H1 (cell line): Measurements from ENCODE around the gene POLE2. TPM values are rescaled to one million over a fixed set of nuclear protein-coding genes. Genes with fewer than 3 reads are reported as not detected.
"Not testable (repeated sequence)": the region's sequence is repeated elsewhere in the genome, so short reads cannot be mapped to it uniquely, and the experiment has no call there.

Experiments used
- CTCF ChIA-PET: fragments of 300-600 bp; sonication (Branson Sonifier 250); formaldehyde crosslinking; loops from one replicate; lab custom pipeline; 2021; ENCODE audit not compliant: partially characterized antibody; lab: Charles Lee
- POLR2A ChIA-PET: fragments of 300-600 bp; sonication (Branson Sonifier 250); formaldehyde crosslinking; loops from one replicate; lab custom pipeline; 2021; ENCODE audit warnings: inconsistent platforms; ENCODE audit not compliant: partially characterized antibody; lab: Charles Lee
- DNase-seq, 2 experiments: peaks; one replicate each; pipeline versions ENCODE4 v3.0.0 to v3.0.0-alpha.2; 2010 to 2022; ENCODE audit warnings: low spot score in 2 of 2, low read depth in 1 of 2, mixed read lengths in 1 of 2
- FAIRE-seq: peaks from 2 replicates; lab custom pipeline; 2011; peaks lifted over from hg19 to GRCh38; lab: Jason Lieb, UNC
- H2AFZ ChIP-seq: 2 replicates; pipeline ENCODE4 v1.8.1; 2012; ENCODE audit warnings: low read length, inconsistent platforms
- H2AK5ac ChIP-seq: 2 replicates; pipeline ENCODE4 v1.6.1; 2013; ENCODE audit warnings: low read depth, low read length
- H2BK120ac ChIP-seq: replicated peaks from 2 replicates; pipeline ENCODE3; 2013; ENCODE audit warnings: low read depth, low read length, inconsistent platforms
- H2BK12ac ChIP-seq: 2 replicates; pipeline ENCODE4 v1.6.1; 2013; ENCODE audit warnings: low read depth, low read length
- H2BK15ac ChIP-seq: 2 replicates; pipeline ENCODE4 v1.6.1; 2013; ENCODE audit warnings: low read length
- H2BK20ac ChIP-seq: 2 replicates; pipeline ENCODE4 v1.6.1; 2013; ENCODE audit warnings: low read length
- H2BK5ac ChIP-seq: 2 replicates; pipeline ENCODE4 v1.6.1; 2013; ENCODE audit warnings: low read depth, low read length
- H3K14ac ChIP-seq: 2 replicates; pipeline ENCODE4 v1.6.1; 2013; ENCODE audit warnings: inconsistent platforms; ENCODE audit not compliant: insufficient read length
- H3K18ac ChIP-seq: 2 replicates; pipeline ENCODE4 v1.6.1; 2013; ENCODE audit warnings: low read length; ENCODE audit errors: extremely low read depth
- H3K23ac ChIP-seq: 2 replicates; pipeline ENCODE4 v1.6.1; 2013; ENCODE audit warnings: inconsistent platforms; ENCODE audit not compliant: insufficient read length
- H3K23me2 ChIP-seq: 2 replicates; pipeline ENCODE4 v1.6.1; 2013; ENCODE audit warnings: low read depth, low read length
- H3K27ac ChIP-seq: 2 replicates; pipeline ENCODE4 v1.6.1; 2011; ENCODE audit warnings: low read depth, low read length, inconsistent platforms
- H3K27me3 ChIP-seq, 4 experiments: replicated peaks in 1 of 4; 1 replicate in 1 of 4; 2 replicates in 3 of 4; pipeline versions ENCODE4 v1.6.1 to v1.8.1; 2011 to 2013; ENCODE audit warnings: low read length in 3 of 4, mild to moderate bottlenecking in 3 of 4, inconsistent platforms in 2 of 4, mixed read lengths in 2 of 4, moderate library complexity in 1 of 4; ENCODE audit not compliant: control insufficient read depth in 3 of 4, insufficient read depth in 3 of 4; ENCODE audit errors: extremely low read depth in 1 of 4
- H3K36me3 ChIP-seq, 4 experiments: 2 replicates each; pipeline versions ENCODE4 v1.6.1 to v1.8.1; 2011 to 2013; ENCODE audit warnings: mild to moderate bottlenecking in 4 of 4, low read length in 3 of 4, moderate library complexity in 2 of 4, control low read depth in 1 of 4, inconsistent platforms in 1 of 4; ENCODE audit not compliant: insufficient read depth in 4 of 4, control insufficient read depth in 2 of 4
- H3K4ac ChIP-seq: replicated peaks from 2 replicates; pipeline ENCODE3; 2013; ENCODE audit warnings: low read length, low read depth, mixed read lengths, inconsistent platforms; ENCODE audit not compliant: insufficient read length
- H3K4me1 ChIP-seq, 4 experiments: replicated peaks in 1 of 4; 1 replicate in 1 of 4; 2 replicates in 3 of 4; pipeline versions ENCODE4 v1.6.1 to v1.8.1; 2011 to 2013; ENCODE audit warnings: low read length in 3 of 4, inconsistent platforms in 2 of 4, mixed read lengths in 1 of 4; ENCODE audit not compliant: insufficient read depth in 4 of 4, control insufficient read depth in 3 of 4
- H3K4me2 ChIP-seq, 2 experiments: 2 replicates each; pipeline versions ENCODE4 v1.6.1 to v1.8.1; 2011 to 2013; ENCODE audit warnings: low read depth in 2 of 2, low read length in 2 of 2, control low read depth in 1 of 2, inconsistent platforms in 1 of 2, mild to moderate bottlenecking in 1 of 2; ENCODE audit not compliant: insufficient read depth in 1 of 2
- H3K4me3 ChIP-seq, 4 experiments: fragments of 200-600, 300-600 bp in 1 of 4; sonication (generic), shearing (Covaris generic), sonication (Bioruptor Twin) in 1 of 4; 2 replicates each; pipeline versions ENCODE4 v1.5.1 to v1.8.1; 2011 to 2016; ENCODE audit warnings: low read length in 4 of 4, low read depth in 3 of 4, control low read depth in 2 of 4, inconsistent platforms in 2 of 4, mild to moderate bottlenecking in 2 of 4, mixed read lengths in 1 of 4, moderate library complexity in 1 of 4; ENCODE audit not compliant: insufficient read depth in 2 of 4; ENCODE audit errors: extremely low read depth in 1 of 4
- H3K56ac ChIP-seq: replicated peaks from 2 replicates; pipeline ENCODE3; 2013; ENCODE audit warnings: low read depth, mild to moderate bottlenecking, mixed read lengths, low read length, inconsistent platforms; ENCODE audit not compliant: insufficient read length
- H3K79me1 ChIP-seq: 2 replicates; pipeline ENCODE4 v1.6.1; 2013; ENCODE audit warnings: low read depth, low read length, control low read depth
- H3K79me2 ChIP-seq, 2 experiments: 2 replicates each; pipeline versions ENCODE4 v1.6.1 to v1.8.1; 2012 to 2013; ENCODE audit warnings: low read length in 2 of 2, mild to moderate bottlenecking in 2 of 2, inconsistent platforms in 1 of 2; ENCODE audit not compliant: insufficient read depth in 2 of 2, control insufficient read depth in 1 of 2
- H3K9ac ChIP-seq, 4 experiments: replicated peaks in 1 of 4; 1 replicate in 1 of 4; 2 replicates in 3 of 4; pipeline versions ENCODE4 v1.6.1 to v1.8.1; 2011 to 2013; ENCODE audit warnings: low read depth in 3 of 4, low read length in 3 of 4, control low read depth in 2 of 4, mild to moderate bottlenecking in 2 of 4, moderate library complexity in 2 of 4, inconsistent platforms in 1 of 4; ENCODE audit errors: extremely low read depth in 1 of 4
- H3K9me3 ChIP-seq, 2 experiments: 2 replicates each; pipeline versions ENCODE4 v1.6.1 to v1.8.1; 2012 to 2013; ENCODE audit warnings: mild to moderate bottlenecking in 2 of 2, moderate library complexity in 2 of 2, control low read depth in 1 of 2, inconsistent platforms in 1 of 2, low read depth in 1 of 2, low read length in 1 of 2, mixed read lengths in 1 of 2; ENCODE audit not compliant: insufficient read depth in 2 of 2
- H4K20me1 ChIP-seq, 2 experiments: replicated peaks in 1 of 2; 2 replicates each; pipeline versions ENCODE3 to v1.8.1; 2011 to 2013; ENCODE audit warnings: inconsistent platforms in 2 of 2, low read length in 2 of 2, mild to moderate bottlenecking in 1 of 2; ENCODE audit not compliant: insufficient read depth in 2 of 2, control insufficient read depth in 1 of 2
- H4K5ac ChIP-seq: 2 replicates; pipeline ENCODE4 v1.6.1; 2013; ENCODE audit warnings: low read length, low read depth, mixed read lengths, inconsistent platforms; ENCODE audit not compliant: insufficient read length
- H4K8ac ChIP-seq: 2 replicates; pipeline ENCODE4 v1.8.0; 2013; ENCODE audit warnings: mild to moderate bottlenecking, moderate library complexity, low read length, inconsistent platforms; ENCODE audit not compliant: insufficient read depth; ENCODE audit errors: extremely low read depth
- H4K91ac ChIP-seq: replicated peaks from 2 replicates; pipeline ENCODE3; 2013; ENCODE audit warnings: low read length, mixed read lengths, inconsistent platforms; ENCODE audit not compliant: insufficient read length
- HDAC6 ChIP-seq: IDR thresholded peaks from one replicate; pipeline ENCODE4 v1.7.1; 2012; ENCODE audit warnings: low read depth, mild to moderate bottlenecking, inconsistent platforms, low read length, moderate library complexity
- POLR2A ChIP-seq, 2 experiments: IDR thresholded peaks; 1 replicate in 1 of 2; 2 replicates in 1 of 2; pipeline ENCODE4 v1.6.1; 2011; ENCODE audit warnings: low read depth in 2 of 2, low read length in 2 of 2, mild to moderate bottlenecking in 2 of 2; ENCODE audit errors: control extremely low read depth in 1 of 2
- POLR2AphosphoS5 ChIP-seq: IDR thresholded peaks from 2 replicates; pipeline ENCODE4 v1.6.1; 2011; ENCODE audit warnings: low read depth, low read length
- RXRA ChIP-seq: IDR thresholded peaks from 2 replicates; pipeline ENCODE4 v1.6.1; 2011; ENCODE audit warnings: low read depth, mild to moderate bottlenecking, low read length, moderate library complexity; ENCODE audit not compliant: insufficient read depth
- SIN3A ChIP-seq, 2 experiments: IDR thresholded peaks in 1 of 2; conservative IDR thresholded peaks in 1 of 2; 2 replicates each; pipeline ENCODE4 v1.6.1; 2011 to 2012; ENCODE audit warnings: low read length in 2 of 2, improper control_type of control experiment in 1 of 2, low read depth in 1 of 2, mild to moderate bottlenecking in 1 of 2
- TAF1 ChIP-seq: IDR thresholded peaks from 2 replicates; pipeline ENCODE4 v1.6.1; 2011; ENCODE audit warnings: mild to moderate bottlenecking, low read depth, low read length
- TAF7 ChIP-seq: optimal IDR thresholded peaks from 2 replicates; pipeline ENCODE3; 2011; ENCODE audit warnings: low read depth, mild to moderate bottlenecking, inconsistent platforms, low read length, moderate library complexity, borderline replicate concordance
- TCF12 ChIP-seq: IDR thresholded peaks from 2 replicates; pipeline ENCODE4 v1.6.1; 2011; ENCODE audit warnings: low read depth, mild to moderate bottlenecking, low read length
- WGBS, 2 experiments: shearing (Covaris generic) in 1 of 2; methylation state at CpG; one replicate each; pipeline versions ENCODE4 v1.1.6 to v1.1.7; 2013 to 2015; ENCODE audit warnings: low lambda C conversion rate in 2 of 2, mixed read lengths in 2 of 2, inconsistent platforms in 1 of 2, low coverage in 1 of 2, missing lambda C conversion rate in 1 of 2; ENCODE audit not compliant: insufficient replicate concordance in 2 of 2, insufficient coverage in 1 of 2, insufficient read length in 1 of 2; ENCODE audit errors: extremely low coverage in 1 of 2, missing lambda C conversion rate in 1 of 2; 5-methylcytosine and 5-hydroxymethylcytosine counted together
- polyA plus RNA-seq, 7 experiments: library from polyadenylated mRNA; depleted of rRNA in 3 of 7; stranded (reverse) in 5 of 7; unstranded in 2 of 7; fragments of >200 nt in 5 of 7; fragments of 200-250 nt in 2 of 7; gene quantifications; 1 replicate in 5 of 7; 2 replicates in 1 of 7; 4 replicates in 1 of 7; pipeline versions ENCODE4 v1.2.1 to v1.2.3, GENCODE V29; 2011 to 2013; ENCODE audit warnings: missing spikeins in 2 of 7, mixed read lengths in 2 of 7
- total RNA-seq: library from RNA; stranded (reverse); fragmentation: NEBNext Ultra II Directional; extraction: Animal tissue kit (Norgen Biotek cat#: 25700); gene quantifications from 2 replicates; pipeline ENCODE4 v1.2.1, GENCODE V29; 2021

Gene POLE2
- total and polyA plus RNA-seq, 2 of the 8 experiments (the other 6 are each of a cell fraction or from before 2014, with no cell fraction given): 31.2 to 41.7 TPM

DNA sequence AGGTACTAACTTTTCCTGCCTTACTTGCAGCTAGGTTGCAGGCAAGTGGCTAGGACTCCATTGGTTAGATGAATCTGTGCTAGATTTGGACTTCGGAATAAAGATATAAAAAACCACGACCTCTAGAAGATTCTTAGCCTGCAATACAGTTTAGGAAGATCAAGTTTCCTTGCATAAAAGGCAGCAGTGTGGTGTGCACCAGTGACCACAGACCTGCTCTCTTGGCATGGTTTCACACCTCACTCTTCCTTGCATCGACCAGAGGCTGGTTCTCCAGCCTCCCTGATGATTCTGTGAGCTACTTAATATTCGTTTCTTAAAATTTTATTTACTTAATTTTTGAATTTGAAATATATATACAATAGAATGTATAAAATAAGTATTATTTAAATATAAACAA lies 14.7 kb upstream of the POLE2 start (continued):
- TF ChIP-seq SIN3A (conservative IDR thresholded peaks at IDR 0.05 in 1 of 2, IDR thresholded peaks at IDR 0.05 in 1 of 2; ENCODE audit: low read depth in 1 of 2, low read length in 2 of 2): no peak
- TF ChIP-seq POLR2A (IDR thresholded peaks at IDR 0.05; ENCODE audit: control extremely low read depth in 1 of 2, low read depth in 2 of 2, low read length in 2 of 2): no peak
- TF ChIP-seq TAF7: no peak
- no peak for TF ChIP-seq TCF12
- no peak for TF ChIP-seq RXRA
- no peak for TF ChIP-seq HDAC6
- TF ChIP-seq POLR2AphosphoS5: no peak
- no peak for TF ChIP-seq TAF1

DNA sequence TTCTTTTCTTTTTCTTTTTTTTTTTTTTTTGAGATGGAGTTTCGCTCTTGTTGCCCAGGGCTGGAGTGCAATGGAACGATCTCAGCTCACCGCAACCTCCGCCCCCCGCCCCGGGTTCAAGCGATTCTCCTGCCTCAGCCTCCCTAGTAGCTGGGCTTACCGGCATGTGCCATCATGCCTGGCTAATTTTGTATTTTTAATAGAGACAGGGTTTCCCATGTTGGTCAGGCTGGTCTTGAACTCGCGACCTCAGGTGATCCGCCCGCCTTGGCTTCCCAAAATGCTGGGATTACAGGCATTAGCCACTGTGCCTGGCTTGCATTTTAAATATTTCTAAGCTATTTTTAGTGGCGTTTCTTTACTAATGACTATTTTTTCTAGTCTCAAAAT lies 5.7 kb upstream of the POLE2 start:
- H3K79me1 ChIP-seq, H2BK15ac ChIP-seq, H3K23me2 ChIP-seq, H2BK5ac ChIP-seq, H3K9ac ChIP-seq, H3K27ac ChIP-seq, H3K18ac ChIP-seq, H3K36me3 ChIP-seq, H2BK120ac ChIP-seq, H2BK12ac ChIP-seq, H4K20me1 ChIP-seq, CTCF ChIA-PET, H2AFZ ChIP-seq, H3K56ac ChIP-seq, H3K79me2 ChIP-seq, FAIRE-seq, H2AK5ac ChIP-seq, DNase-seq, H3K4ac ChIP-seq, H3K4me1 ChIP-seq, H3K14ac ChIP-seq, H4K91ac ChIP-seq, H4K8ac ChIP-seq, H4K5ac ChIP-seq, H2BK20ac ChIP-seq, H3K9me3 ChIP-seq, H3K23ac ChIP-seq: not testable (repeated sequence)
- WGBS, 2 experiments: 35% methylated on average over 11 of the region's 13 CpGs; no CpG with 5 or more reads in 1 of the 2 experiments
- peak overlapping the region; percentile 83 to 96 for H3K4me2 ChIP-seq
- H3K27me3 ChIP-seq: peaks cover 0 to 13% (median 7%) of the 10 kb centered on the region in 4 experiments
- H3K4me3 ChIP-seq: peak overlapping the region; percentile 58 to 89 (median 76)
- POLR2A ChIA-PET: interaction anchor here (1.2 to 3.1 kb wide), 3 partner anchors 12 to 75 kb away, joined by 3 to 30 read pairs (median 11); partner anchors contain the start of genes DNAAF2 and KLHDC2
